Middle frontal gyrus (tissue), 1 donor: ENCODE measurements around the gene IGFBP6.

Experiments used
- DNase-seq: peaks from one replicate; pipeline ENCODE4 v3.0.0-alpha.2; 2015; ENCODE audit warnings: low spot score; ENCODE audit errors: extremely low spot score

The IGFBP6 gene

GRCh38 chr12:53097564-53098353 lies at the start of gene IGFBP6:
Gene IGFBP6, plus strand, starts transcription at chr12:53097667. Its CDS starts 51 bp downstream, at chr12:53097718.
- no peak for DNase-seq

- DNase-seq, result no peak
These were observed 49.3 kb upstream of the IGFBP6 start for GRCh38 chr12:53048033-53048779.

- no peak for DNase-seq
These were observed 48.6 kb upstream of the IGFBP6 start for GRCh38 chr12:53048780-53049401.

- no peak for DNase-seq
These were observed 47.7 kb upstream of the IGFBP6 start, which contains the start of gene TNS2 for GRCh38 chr12:53049571-53050318. Gene TNS2, plus strand, starts transcription at chr12:53050065. Its CDS starts 121 bp downstream, at chr12:53050186.

- DNase-seq, result no peak
These were observed 46.9 kb upstream of the IGFBP6 start for GRCh38 chr12:53050426-53051057.

- DNase-seq, result peak; percentile 84
These were observed 46.2 kb upstream of the IGFBP6 start for GRCh38 chr12:53051058-53051880.

- DNase-seq, result no peak
These were observed 45.5 kb upstream of the IGFBP6 start for GRCh38 chr12:53051881-53052412.

- DNase-seq, result peak; percentile 73
These were observed 44.8 kb upstream of the IGFBP6 start for GRCh38 chr12:53052419-53053217.

GRCh38 chr12:53053218-53054111 lies 44.0 kb upstream of the IGFBP6 start:
- DNase-seq, result no peak

GRCh38 chr12:53054112-53054878 lies 43.2 kb upstream of the IGFBP6 start:
- DNase-seq, result peak; percentile 88

GRCh38 chr12:53055471-53056266 lies 41.8 kb upstream of the IGFBP6 start:
- DNase-seq, result no peak

- DNase-seq, result no peak
These were observed 41.2 kb upstream of the IGFBP6 start for GRCh38 chr12:53056296-53056695.

GRCh38 chr12:53056901-53057300 lies 40.6 kb upstream of the IGFBP6 start:
- DNase-seq, result no peak

GRCh38 chr12:53057816-53058500 lies 39.5 kb upstream of the IGFBP6 start:
- DNase-seq, result no peak

- no peak for DNase-seq
These were observed 38.6 kb upstream of the IGFBP6 start for GRCh38 chr12:53058674-53059433.
